Adipocyte (in vitro differentiated cells): ENCODE measurements around the gene HCFC1.

Source experiments
- DNase-seq: peaks from one replicate; pipeline ENCODE4 v3.0.0-alpha.2; 2015; ENCODE audit warnings: low read depth
- H3K27me3 ChIP-seq: replicated peaks from 2 replicates; pipeline ENCODE4 v1.7.0; 2013; ENCODE audit warnings: mild to moderate bottlenecking, low read length, moderate library complexity; ENCODE audit not compliant: control insufficient read depth, insufficient read depth
- H3K36me3 ChIP-seq: 2 replicates; pipeline ENCODE4 v1.7.0; 2013; ENCODE audit warnings: low read length, mild to moderate bottlenecking, moderate library complexity; ENCODE audit not compliant: control insufficient read depth, insufficient read depth, severe bottlenecking
- H3K4me1 ChIP-seq: 2 replicates; pipeline ENCODE4 v1.7.0; 2013; ENCODE audit warnings: mild to moderate bottlenecking, low read length, moderate library complexity; ENCODE audit not compliant: control insufficient read depth, insufficient read depth
- H3K4me3 ChIP-seq: 2 replicates; pipeline ENCODE4 v1.7.0; 2013; ENCODE audit warnings: mild to moderate bottlenecking, low read length, moderate library complexity
- H3K9ac ChIP-seq: 2 replicates; pipeline ENCODE4 v1.7.0; 2013; ENCODE audit warnings: mild to moderate bottlenecking, low read length, moderate library complexity
- H3K9me3 ChIP-seq: 2 replicates; pipeline ENCODE4 v1.7.0; 2013; ENCODE audit warnings: mild to moderate bottlenecking, low read length, moderate library complexity; ENCODE audit not compliant: control insufficient read depth

Gene HCFC1

GRCh38 chrX:153901753-153902140 is 69.9 kb downstream of the HCFC1 start:
- Histone ChIP-seq H3K4me1 (peaks cover 7% of the 10 kb centered on the region), H3K4me3 (no peak overlapping the region), H3K36me3 (no peaks in the 10 kb centered on the region), H3K27me3 (peaks cover 13% of the 10 kb centered on the region), H3K9me3 (peaks cover under 1% of the 10 kb centered on the region), H3K9ac (no peak overlapping the region)
- no peak for DNase-seq

GRCh38 chrX:153900831-153901752 is 70.5 kb downstream of the HCFC1 start:
- peak; percentile 76 for DNase-seq
- Histone ChIP-seq H3K27me3 (peaks cover 15% of the 10 kb centered on the region), H3K9me3 (peaks cover 7% of the 10 kb centered on the region), H3K4me1 (peaks cover 7% of the 10 kb centered on the region), H3K4me3 (no peak overlapping the region), H3K36me3 (no peaks in the 10 kb centered on the region), H3K9ac (no peak overlapping the region)

GRCh38 chrX:153897899-153898298 is 73.7 kb downstream of the HCFC1 start:
- Histone ChIP-seq H3K9ac (no peak overlapping the region), H3K4me3 (no peak overlapping the region), H3K27me3 (peaks cover 32% of the 10 kb centered on the region), H3K4me1 (peaks cover 7% of the 10 kb centered on the region), H3K9me3 (peaks cover 11% of the 10 kb centered on the region), H3K36me3 (no peaks in the 10 kb centered on the region)
- DNase-seq = no peak
